ENCODE measurements around the gene QRFP.
"Not testable (repeated sequence)": the region's sequence is repeated elsewhere in the genome, so short reads cannot be mapped to it uniquely, and the experiment has no call there.

The QRFP gene

GRCh38 chr9:130919559-130920145 lies 23.0 kb upstream of the QRFP start:
- DNase-seq (ENCODE audit: low spot score) = no peak

GRCh38 chr9:130918826-130919558 lies 22.4 kb upstream of the QRFP start:
- DNase-seq (ENCODE audit: low spot score) = no peak

DNA sequence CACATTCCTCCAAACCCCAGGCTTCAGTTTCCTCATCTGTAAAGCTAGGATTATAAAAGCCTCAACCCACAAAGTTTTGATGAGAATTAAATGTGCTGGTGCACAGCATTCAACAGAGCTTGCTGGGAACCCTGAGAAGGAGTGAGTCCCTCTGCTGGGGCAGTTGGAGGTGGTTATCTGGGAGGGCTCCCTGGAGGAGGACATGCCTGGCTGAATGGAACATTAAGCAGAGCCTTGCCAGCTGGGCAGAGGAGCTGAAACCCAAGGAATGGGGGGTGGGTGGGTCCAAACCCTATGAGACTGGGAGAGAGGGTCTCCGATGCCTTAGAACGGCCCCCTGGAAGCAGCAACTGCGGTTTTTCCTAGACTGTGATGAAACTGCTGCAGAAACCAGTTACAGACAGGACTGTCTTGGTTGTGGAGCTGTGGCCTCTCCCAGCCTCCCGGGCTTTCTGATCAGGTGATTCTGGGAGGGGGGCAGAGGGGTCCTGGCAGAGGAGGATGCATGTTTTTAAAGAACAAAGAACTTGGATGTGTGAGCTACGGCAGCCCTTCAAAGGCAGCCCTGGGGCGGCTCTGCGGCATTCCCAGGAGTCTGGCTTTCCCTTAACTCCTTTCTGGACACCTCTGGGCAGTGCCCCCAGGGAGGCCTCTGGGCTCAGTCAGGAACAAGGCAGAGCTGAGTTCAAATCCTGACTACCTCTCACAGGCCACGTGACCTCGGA lies 21.7 kb upstream of the QRFP start:
- DNase-seq (ENCODE audit: low spot score) = no peak

- no peak for DNase-seq (ENCODE audit: low spot score)
These were observed 20.8 kb upstream of the QRFP start for GRCh38 chr9:130917168-130917960.

DNA sequence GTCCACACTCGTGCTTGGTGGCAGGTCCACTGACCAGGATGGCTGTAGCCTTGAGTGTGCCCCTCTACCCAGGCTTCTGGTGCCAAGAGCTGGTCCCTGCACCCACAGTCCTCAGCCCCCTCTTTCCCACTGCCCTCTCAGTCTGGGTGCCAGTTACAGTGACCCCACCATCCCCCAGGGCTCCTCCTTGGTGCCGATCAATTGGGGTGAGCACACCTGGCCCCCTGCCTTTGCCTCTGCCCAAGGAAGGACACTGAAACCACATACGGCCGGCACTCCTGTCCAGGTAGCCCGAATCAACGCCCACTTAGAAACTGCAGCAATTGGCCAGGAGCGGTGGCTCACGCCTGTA lies 18.5 kb upstream of the QRFP start:
- DNase-seq (ENCODE audit: low spot score) = no peak

- DNase-seq (ENCODE audit: low spot score) = no peak
These were observed 17.9 kb upstream of the QRFP start for GRCh38 chr9:130914417-130915095.

- DNase-seq (ENCODE audit: low spot score) = no peak
These were observed 17.2 kb upstream of the QRFP start for GRCh38 chr9:130913599-130914416.

DNA sequence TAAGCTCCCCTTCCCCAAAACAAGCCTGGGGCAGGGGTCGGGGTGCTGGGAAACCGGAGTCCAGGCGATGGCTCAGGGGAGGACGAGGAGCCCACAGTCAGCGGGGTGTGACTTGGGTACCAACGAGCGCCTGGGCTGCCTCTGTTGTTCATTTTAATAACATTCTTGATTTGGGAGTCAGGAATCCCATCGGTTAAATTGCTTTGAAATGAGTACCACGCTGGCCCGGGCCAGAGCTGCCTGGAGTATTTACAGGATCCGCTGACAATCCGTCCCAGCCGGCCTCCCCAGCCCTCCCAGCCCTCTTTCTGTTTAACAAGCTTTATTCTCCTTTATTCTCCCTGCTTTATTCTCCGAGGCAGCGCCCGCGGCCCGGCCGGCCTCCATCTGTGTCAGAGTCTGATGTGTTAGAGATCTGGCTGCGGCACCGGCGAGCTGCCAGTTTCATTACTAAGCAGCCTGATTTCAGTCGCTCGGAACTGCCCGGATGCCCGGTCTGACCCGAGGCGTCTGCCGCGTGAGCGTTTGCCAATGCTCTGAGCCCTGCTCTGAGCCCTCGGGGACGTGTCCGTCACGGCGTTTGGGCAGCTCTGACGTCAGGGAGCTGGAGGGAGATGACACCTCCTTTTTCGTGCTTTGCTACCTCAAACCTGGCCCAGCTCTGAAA lies 16.5 kb upstream of the QRFP start:
- DNase-seq (ENCODE audit: low spot score) = no peak

GRCh38 chr9:130911254-130912049 lies 14.8 kb upstream of the QRFP start:
- DNase-seq (ENCODE audit: low spot score) = no peak

DNA sequence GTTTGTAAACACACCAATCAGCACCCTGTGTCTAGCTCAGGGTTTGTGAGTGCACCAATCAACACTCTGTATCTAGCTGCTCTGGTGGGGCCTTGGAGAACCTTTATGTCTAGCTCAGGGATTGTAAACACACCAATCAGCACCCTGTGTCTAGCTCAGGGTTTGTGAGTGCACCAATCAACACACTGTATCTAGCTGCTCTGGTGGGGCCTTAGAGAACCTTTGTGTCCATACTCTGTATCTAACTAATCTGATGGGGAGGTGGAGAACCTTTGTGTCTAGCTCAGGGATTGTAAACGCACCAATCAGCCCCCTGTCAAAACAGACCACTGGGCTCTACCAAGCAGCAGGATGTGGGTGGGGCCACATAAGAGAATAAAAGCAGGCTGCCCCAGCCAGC lies 14.1 kb upstream of the QRFP start:
- DNase-seq (ENCODE audit: low spot score) = not testable (repeated sequence)

DNA sequence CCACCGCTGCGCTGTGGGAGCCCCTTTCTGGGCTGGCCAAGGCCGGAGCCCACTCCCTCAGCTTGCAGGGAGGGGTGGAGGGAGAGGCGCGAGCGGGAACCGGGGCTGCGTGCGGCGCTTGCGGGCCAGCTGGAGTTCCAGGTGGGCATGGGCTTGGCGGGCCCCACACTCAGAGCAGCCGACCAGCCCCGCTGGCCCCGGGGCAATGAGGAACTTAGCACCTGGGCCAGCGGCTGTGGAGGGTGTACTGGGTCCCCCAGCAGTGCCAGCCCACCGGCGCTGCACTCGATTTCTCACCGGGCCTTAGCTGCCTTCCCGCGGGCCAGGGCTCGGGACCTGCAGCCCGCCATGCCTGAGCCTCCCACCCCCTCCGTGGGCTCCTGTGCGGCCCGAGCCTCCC lies 13.4 kb upstream of the QRFP start:
- DNase-seq (ENCODE audit: low spot score) = not testable (repeated sequence)

GRCh38 chr9:130908878-130909355 lies 12.3 kb upstream of the QRFP start:
- DNase-seq (ENCODE audit: low spot score) = no peak

GRCh38 chr9:130908146-130908877 lies 11.7 kb upstream of the QRFP start:
- no peak for DNase-seq (ENCODE audit: low spot score)

GRCh38 chr9:130906735-130907416 lies 10.3 kb upstream of the QRFP start:
- DNase-seq (ENCODE audit: low spot score) = no peak

GRCh38 chr9:130905902-130906734 lies 9.5 kb upstream of the QRFP start:
- DNase-seq (ENCODE audit: low spot score) = no peak

DNA sequence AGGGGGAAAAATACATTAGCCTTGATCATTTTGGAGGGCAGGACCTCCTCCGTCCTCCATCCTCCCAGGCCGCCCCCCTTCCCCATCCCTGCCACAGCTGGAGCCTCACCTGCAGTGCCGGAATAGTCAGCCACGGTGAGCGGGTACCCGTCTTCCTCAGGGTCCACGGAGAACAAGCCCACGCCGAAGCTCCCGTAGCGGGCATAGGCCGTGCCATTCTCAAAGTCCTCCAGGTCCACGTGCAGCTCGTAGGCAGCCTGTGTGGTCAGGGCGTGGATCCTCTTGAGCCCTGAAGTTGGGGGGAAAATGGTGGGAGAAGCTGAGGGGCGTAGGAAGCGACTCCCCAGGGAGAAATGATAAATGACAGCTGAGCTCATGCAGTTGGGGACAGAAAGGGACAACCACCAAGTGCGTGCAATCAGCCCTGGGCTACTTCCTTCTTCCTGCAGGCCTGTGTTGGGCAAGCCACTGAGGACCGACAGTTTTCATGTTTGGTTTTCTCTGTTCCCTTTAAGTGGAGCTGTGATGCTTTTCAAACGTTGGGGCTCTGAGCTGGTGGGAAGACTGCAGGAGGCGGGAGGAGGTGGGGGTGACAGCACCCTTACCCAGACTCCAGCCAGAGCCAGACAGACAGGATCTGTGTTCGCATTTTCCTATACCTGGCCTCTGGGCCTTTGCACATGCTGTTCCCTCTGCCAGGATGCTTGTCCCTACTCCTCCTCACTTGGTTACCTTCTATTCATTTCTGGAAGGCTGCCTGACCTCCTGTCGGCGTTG lies 8.7 kb upstream of the QRFP start:
- DNase-seq (ENCODE audit: low spot score) = no peak

Data from LoVo (cell line).